Right lobe of liver (tissue), 4 donors: ENCODE measurements around the gene IFRD2.

ENCODE experiments used
- CTCF ChIP-seq, 4 donors: fragments of 200-600 bp in 3 of 4; fragments of 450-650 bp in 1 of 4; IDR thresholded peaks; one replicate each; pipeline versions ENCODE4 v1.5.1 to v1.8.0; 2016 to 2022; ENCODE audit warnings: antibody characterized with exemption in 4 of 4, mild to moderate bottlenecking in 2 of 4
- POLR2A ChIP-seq: fragments of 450-650 bp; IDR thresholded peaks from one replicate; pipeline ENCODE4 v1.6.1; 2017; ENCODE audit warnings: antibody characterized with exemption, mild to moderate bottlenecking
- donor health status: DM: no; HTN: no; CAD: no.
- donor health status: DM: no; HTN: no; CAD: no.
- donor health status: DM: no; HTN: yes; CAD: no.

- TF ChIP-seq CTCF (IDR thresholded peaks at IDR 0.05) (no peak), POLR2A (no peak)
These were observed 47.4 kb upstream of the IFRD2 start for GRCh38 chr3:50339485-50340146.
